Aorta (tissue), 5 donors: ENCODE results near the gene EFCAB10. TPM values are rescaled to one million over a fixed set of nuclear protein-coding genes. Genes with fewer than 3 reads are reported as not detected.
A peak's percentile ranks its signal among the peaks of the same experiment; 100 is the strongest.
"Not testable (repeated sequence)": the region's sequence is repeated elsewhere in the genome, so short reads cannot be mapped to it uniquely, and the experiment has no call there.

Experiments used
- ATAC-seq: fragments of 200-7000 bp; cut with Tn5 transposase; one replicate; pipeline ENCODE4 v1.9.1; 2022; ENCODE audit warnings: moderate library complexity; ENCODE audit not compliant: low FRiP score
- DNase-seq, 2 donors: peaks; one replicate each; pipeline ENCODE4 v3.0.0-alpha.2; 2020
- H3K27ac ChIP-seq, 2 donors: one replicate each; pipeline ENCODE4 v1.5.1; 2013; ENCODE audit warnings: low read length in 2 of 2, mild to moderate bottlenecking in 2 of 2, moderate library complexity in 2 of 2, control low read depth in 1 of 2, inconsistent platforms in 1 of 2, low read depth in 1 of 2
- H3K27me3 ChIP-seq, 2 donors: one replicate each; pipeline ENCODE4 v1.6.1; 2013; ENCODE audit warnings: control low read depth in 1 of 2, low read length in 1 of 2, mild to moderate bottlenecking in 1 of 2, moderate library complexity in 1 of 2; ENCODE audit not compliant: insufficient read depth in 2 of 2, control insufficient read depth in 1 of 2
- H3K36me3 ChIP-seq, 2 donors: one replicate each; pipeline ENCODE4 v1.6.1; 2013; ENCODE audit warnings: control low read depth in 1 of 2, low read length in 1 of 2, mild to moderate bottlenecking in 1 of 2; ENCODE audit not compliant: insufficient read depth in 2 of 2, control insufficient read depth in 1 of 2
- H3K4me1 ChIP-seq, 2 donors: one replicate each; pipeline ENCODE4 v1.6.1; 2013; ENCODE audit warnings: low read length in 2 of 2, control low read depth in 1 of 2, mild to moderate bottlenecking in 1 of 2, moderate library complexity in 1 of 2; ENCODE audit not compliant: insufficient read depth in 2 of 2, control insufficient read depth in 1 of 2
- H3K4me3 ChIP-seq, 2 donors: one replicate each; pipeline ENCODE4 v1.5.1; 2013; ENCODE audit warnings: low read length in 2 of 2, control low read depth in 1 of 2, mild to moderate bottlenecking in 1 of 2
- H3K9me3 ChIP-seq: one replicate; pipeline ENCODE4 v1.6.1; 2013; ENCODE audit warnings: mild to moderate bottlenecking, low read length; ENCODE audit not compliant: control insufficient read depth
- WGBS, 2 donors: extraction: QIAGEN DNeasy Blood & Tissue Kit; methylation state at CpG; one replicate each; pipeline ENCODE4 v1.1.7; 2013; 5-methylcytosine and 5-hydroxymethylcytosine counted together
- intact Hi-C, 2 donors: fragments of 100-400 bp; cut with DNase I; formaldehyde crosslinking; loops; one replicate each; pipeline versions ENCODE4 v1.14.2 to v1.15.0; 2022
- polyA plus RNA-seq, 2 donors: library from polyadenylated mRNA; stranded (reverse); fragments of 200-250 nt; gene quantifications; one replicate each; pipeline ENCODE4 v1.2.3, GENCODE V29; 2013
- total RNA-seq, 2 donors: library from RNA; stranded (reverse); fragmentation: NEBNext Ultra II Directional; extraction: Animal tissue kit (Norgen Biotek cat#: 25700); gene quantifications; one replicate each; pipeline ENCODE4 v1.2.1, GENCODE V29; 2021
- donor health status: healthy with polysubstance abuse.
- donor health status: Bipolar disorder and iron deficiency.
- donor health status: DM: no; HTN: no; CAD: no.
- donor health status: DM: no; HTN: no; CAD: no.
- donor health status: DM: yes; HTN: yes; CAD: no.

The EFCAB10 gene
- total and polyA plus RNA-seq, 4 donors = not detected

GRCh38 chr7:105600720-105601550 lies 19.6 kb upstream of the EFCAB10 start:
- 72 to 73% methylated on average over 14 of the region's 14 CpGs for WGBS, 2 donors
- Histone ChIP-seq H3K4me1 (no peaks in the 10 kb centered on the region), H3K27ac (no peak overlapping the region), H3K27me3 (no peaks in the 10 kb centered on the region), H3K4me3 (no peak overlapping the region), H3K9me3 (no peaks in the 10 kb centered on the region), H3K36me3 (no peaks in the 10 kb centered on the region)
- DNase-seq (peak in 1 of 2 donors; percentile 36), ATAC-seq (no peak)
- intact Hi-C loops = no loop called here

GRCh38 chr7:105599551-105599950 lies 18.3 kb upstream of the EFCAB10 start:
- 59 to 68% methylated on average over 3 of the region's 3 CpGs for WGBS, 2 donors
- intact Hi-C loops = no loop called here
- Histone ChIP-seq H3K4me3 (no peak overlapping the region), H3K27me3 (no peaks in the 10 kb centered on the region), H3K36me3 (no peaks in the 10 kb centered on the region), H3K4me1 (no peaks in the 10 kb centered on the region), H3K27ac (no peak overlapping the region), H3K9me3 (no peaks in the 10 kb centered on the region)
- peak in 1 of 2 donors; percentile 19 for DNase-seq
- ATAC-seq = no peak

- H3K4me3 ChIP-seq, H3K27me3 ChIP-seq, H3K36me3 ChIP-seq, H3K9me3 ChIP-seq, H3K4me1 ChIP-seq, ATAC-seq, intact Hi-C loops, H3K27ac ChIP-seq: not testable (repeated sequence)
- WGBS, 2 donors = 90% methylated on average over 8 of the region's 8 CpGs
- DNase-seq = peak in 1 of 2 donors; percentile 25
Measured at GRCh38 chr7:105599080-105599479, 17.8 kb upstream of the EFCAB10 start.

- intact Hi-C loops = no loop called here
- ATAC-seq = no peak
- no peak overlapping the region for H3K27ac ChIP-seq
- 59 to 67% methylated on average over 4 of the region's 4 CpGs for WGBS, 2 donors
- no peaks in the 10 kb centered on the region for H3K4me1 ChIP-seq
- DNase-seq = no peak
- no peaks in the 10 kb centered on the region for H3K36me3 ChIP-seq
- H3K9me3 ChIP-seq = no peaks in the 10 kb centered on the region
- H3K4me3 ChIP-seq = no peak overlapping the region
- no peaks in the 10 kb centered on the region for H3K27me3 ChIP-seq
Measured at GRCh38 chr7:105596866-105597265, 15.6 kb upstream of the EFCAB10 start.

GRCh38 chr7:105594034-105594433 lies 12.7 kb upstream of the EFCAB10 start:
- no peak overlapping the region for H3K27ac ChIP-seq
- intact Hi-C loops = no loop called here
- no peak for DNase-seq
- 37 to 43% methylated on average over 3 of the region's 3 CpGs for WGBS, 2 donors
- H3K4me1 ChIP-seq = no peaks in the 10 kb centered on the region
- no peaks in the 10 kb centered on the region for H3K27me3 ChIP-seq
- no peak for ATAC-seq
- H3K9me3 ChIP-seq = no peaks in the 10 kb centered on the region
- no peaks in the 10 kb centered on the region for H3K36me3 ChIP-seq
- no peak overlapping the region for H3K4me3 ChIP-seq

GRCh38 chr7:105591522-105591921 lies 10.2 kb upstream of the EFCAB10 start:
- Histone ChIP-seq H3K4me3 (no peak overlapping the region), H3K4me1 (no peaks in the 10 kb centered on the region), H3K27ac (no peak overlapping the region), H3K9me3 (no peaks in the 10 kb centered on the region), H3K27me3 (no peaks in the 10 kb centered on the region), H3K36me3 (no peaks in the 10 kb centered on the region)
- no peak for ATAC-seq
- intact Hi-C loops = no loop called here
- WGBS, 2 donors = 76 to 78% methylated on average over 2 of the region's 2 CpGs
- DNase-seq = no peak

GRCh38 chr7:105590793-105591192 lies 9.5 kb upstream of the EFCAB10 start:
- no peak for ATAC-seq
- Histone ChIP-seq H3K36me3 (no peaks in the 10 kb centered on the region), H3K27ac (no peak overlapping the region), H3K9me3 (no peaks in the 10 kb centered on the region), H3K27me3 (no peaks in the 10 kb centered on the region), H3K4me3 (no peak overlapping the region), H3K4me1 (no peaks in the 10 kb centered on the region)
- WGBS, 2 donors = 87 to 88% methylated on average over 5 of the region's 5 CpGs
- intact Hi-C loops = no loop called here
- no peak for DNase-seq

GRCh38 chr7:105589356-105590077 lies 8.2 kb upstream of the EFCAB10 start:
- Histone ChIP-seq H3K27me3 (no peaks in the 10 kb centered on the region), H3K4me3 (no peak overlapping the region), H3K36me3 (no peaks in the 10 kb centered on the region), H3K4me1 (no peaks in the 10 kb centered on the region), H3K27ac (no peak overlapping the region), H3K9me3 (no peaks in the 10 kb centered on the region)
- WGBS, 2 donors = 24% methylated on average over 6 of the region's 6 CpGs
- DNase-seq = no peak
- intact Hi-C loops = no loop called here
- peak; percentile 84 for ATAC-seq
